NT2/D1 (cell line): ENCODE measurements around the gene CD1D.

Experiments used
- SUZ12 ChIP-seq: IDR thresholded peaks from 2 replicates; pipeline ENCODE4 v1.6.1; 2011; ENCODE audit not compliant: insufficient read length, insufficient read depth; ENCODE audit errors: extremely low read depth
- YY1 ChIP-seq: IDR thresholded peaks from 2 replicates; pipeline ENCODE4 v1.6.1; 2011; ENCODE audit not compliant: insufficient read length, insufficient read depth
- ZNF274 ChIP-seq: IDR thresholded peaks from 2 replicates; pipeline ENCODE4 v1.6.1; 2011; ENCODE audit warnings: mild to moderate bottlenecking, low read depth, low read length

- no peak for TF ChIP-seq YY1
- TF ChIP-seq ZNF274: no peak
- no peak for TF ChIP-seq SUZ12
These were observed 11.6 kb upstream of the CD1D start for GRCh38 chr1:158169105-158169504.
